Measurements from ENCODE around the gene ADD1.

The ADD1 gene

DNA sequence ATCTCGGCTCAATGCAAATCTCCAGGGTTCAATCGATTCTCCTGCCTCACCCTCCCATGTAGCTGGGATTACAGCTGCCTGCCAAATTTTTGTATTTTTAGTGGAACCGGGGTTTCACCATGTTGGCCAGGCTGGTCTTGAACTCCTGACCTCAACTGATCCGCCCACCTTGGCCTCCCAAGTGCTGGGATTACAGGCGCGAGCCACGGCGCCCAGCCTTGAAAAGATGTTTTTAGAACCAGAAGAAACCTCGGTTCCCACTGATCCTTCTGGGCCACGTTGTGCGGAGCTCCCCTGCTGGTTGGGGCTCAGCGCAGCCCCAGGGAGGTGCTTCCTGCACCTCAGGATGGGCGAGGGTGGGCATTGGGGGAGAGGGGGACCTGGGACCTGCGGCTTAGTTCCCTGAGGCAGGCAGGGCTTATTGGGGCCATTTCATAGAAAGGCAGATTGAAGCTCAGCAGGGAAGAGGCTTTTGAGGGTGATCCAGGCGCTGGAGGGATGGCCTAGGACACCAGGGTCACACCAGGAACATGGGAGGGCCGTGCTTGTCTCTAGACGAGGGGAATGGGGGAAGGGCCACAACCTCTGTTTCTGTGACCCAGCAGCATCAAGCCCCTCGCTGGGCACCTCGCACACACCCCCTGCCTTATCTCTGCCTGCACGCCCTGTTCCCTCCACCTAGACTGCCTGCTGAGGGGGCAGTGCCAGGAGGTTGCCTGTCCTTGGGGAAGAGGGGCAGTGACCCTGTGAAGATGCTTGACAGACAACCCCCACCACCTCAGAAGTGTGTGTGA lies 6.3 kb upstream of the ADD1 start:
- H3K27ac ChIP-seq (ENCODE audit: low read depth in 2 of 2, low read length in 2 of 2) = peak overlapping the region; percentile 53 to 75
- no peak overlapping the region for H3K4me3 ChIP-seq (ENCODE audit: low read length in 2 of 2)

GRCh38 chr4:2837904-2838496 lies 5.6 kb upstream of the ADD1 start:
- H3K9me3 ChIP-seq (ENCODE audit: control insufficient read depth in 2 of 2, low read length in 2 of 2) = no peaks in the 10 kb centered on the region
- H3K36me3 ChIP-seq (ENCODE audit: control insufficient read depth in 2 of 2, insufficient read depth in 2 of 2, low read length in 2 of 2) = peaks cover 16 to 20% of the 10 kb centered on the region in 2 donors
- peak overlapping the region; percentile 0 to 18 for H3K9ac ChIP-seq (ENCODE audit: low read depth in 1 of 2, low read length in 2 of 2)
- H3K4me3 ChIP-seq (ENCODE audit: low read length in 2 of 2) = peak overlapping the region in 1 of 2 donors; percentile 59
- peak overlapping the region; percentile 53 to 75 for H3K27ac ChIP-seq (ENCODE audit: low read depth in 2 of 2, low read length in 2 of 2)
- peaks cover 11 to 18% of the 10 kb centered on the region in 2 donors for H3K4me1 ChIP-seq (ENCODE audit: control insufficient read depth in 2 of 2, insufficient read depth in 2 of 2, low read length in 2 of 2)
- no peaks in the 10 kb centered on the region for H3K27me3 ChIP-seq (ENCODE audit: control insufficient read depth in 2 of 2, insufficient read depth in 2 of 2, low read length in 2 of 2)

More for the DNA sequence above, 6.3 kb upstream of the ADD1 start:
- Histone ChIP-seq H3K36me3 (ENCODE audit: control insufficient read depth in 2 of 2, insufficient read depth in 2 of 2, low read length in 2 of 2) (peaks cover 19 to 25% of the 10 kb centered on the region in 2 donors), H3K9ac (ENCODE audit: low read depth in 1 of 2, low read length in 2 of 2) (peak overlapping the region; percentile 0 to 18), H3K9me3 (ENCODE audit: control insufficient read depth in 2 of 2, low read length in 2 of 2) (no peaks in the 10 kb centered on the region), H3K27me3 (ENCODE audit: control insufficient read depth in 2 of 2, insufficient read depth in 2 of 2, low read length in 2 of 2) (no peaks in the 10 kb centered on the region), H3K4me1 (ENCODE audit: control insufficient read depth in 2 of 2, insufficient read depth in 2 of 2, low read length in 2 of 2) (peaks cover 6 to 18% of the 10 kb centered on the region in 2 donors)

DNA sequence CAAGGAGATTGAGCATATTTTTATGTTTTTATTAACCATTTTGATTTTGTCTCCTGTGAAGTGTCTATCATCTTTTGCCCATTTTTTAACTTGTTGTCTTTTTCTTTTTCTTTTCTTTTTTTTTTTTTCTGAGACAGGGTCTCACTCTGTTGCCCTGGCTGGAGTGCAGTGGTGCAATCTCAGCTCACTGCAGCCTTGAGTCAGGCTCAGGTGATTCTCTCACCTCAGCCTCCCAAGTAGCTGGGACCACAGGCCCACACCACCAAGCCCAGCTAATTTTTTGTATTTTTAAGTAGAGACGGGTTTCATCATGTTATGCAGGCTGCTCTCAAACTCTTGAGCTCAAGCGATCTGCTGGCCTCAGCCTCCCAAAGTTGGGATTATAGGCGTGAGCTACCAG lies 4.6 kb upstream of the ADD1 start:
- peaks cover 8 to 11% of the 10 kb centered on the region in 2 donors for H3K36me3 ChIP-seq (ENCODE audit: control insufficient read depth in 2 of 2, insufficient read depth in 2 of 2, low read length in 2 of 2)
- peak overlapping the region in 1 of 2 donors; percentile 75 for H3K27ac ChIP-seq (ENCODE audit: low read depth in 2 of 2, low read length in 2 of 2)
- no peak overlapping the region for H3K9ac ChIP-seq (ENCODE audit: low read depth in 1 of 2, low read length in 2 of 2)
- H3K4me3 ChIP-seq (ENCODE audit: low read length in 2 of 2) = no peak overlapping the region
- H3K4me1 ChIP-seq (ENCODE audit: control insufficient read depth in 2 of 2, insufficient read depth in 2 of 2, low read length in 2 of 2) = peaks cover 12 to 18% of the 10 kb centered on the region in 2 donors
- no peaks in the 10 kb centered on the region for H3K9me3 ChIP-seq (ENCODE audit: control insufficient read depth in 2 of 2, low read length in 2 of 2)
- no peaks in the 10 kb centered on the region for H3K27me3 ChIP-seq (ENCODE audit: control insufficient read depth in 2 of 2, insufficient read depth in 2 of 2, low read length in 2 of 2)

- peaks cover 9 to 21% of the 10 kb centered on the region in 2 donors for H3K4me1 ChIP-seq (ENCODE audit: control insufficient read depth in 2 of 2, insufficient read depth in 2 of 2, low read length in 2 of 2)
Observed at GRCh38 chr4:2842687-2843262, 869 bp upstream of the ADD1 start.

DNA sequence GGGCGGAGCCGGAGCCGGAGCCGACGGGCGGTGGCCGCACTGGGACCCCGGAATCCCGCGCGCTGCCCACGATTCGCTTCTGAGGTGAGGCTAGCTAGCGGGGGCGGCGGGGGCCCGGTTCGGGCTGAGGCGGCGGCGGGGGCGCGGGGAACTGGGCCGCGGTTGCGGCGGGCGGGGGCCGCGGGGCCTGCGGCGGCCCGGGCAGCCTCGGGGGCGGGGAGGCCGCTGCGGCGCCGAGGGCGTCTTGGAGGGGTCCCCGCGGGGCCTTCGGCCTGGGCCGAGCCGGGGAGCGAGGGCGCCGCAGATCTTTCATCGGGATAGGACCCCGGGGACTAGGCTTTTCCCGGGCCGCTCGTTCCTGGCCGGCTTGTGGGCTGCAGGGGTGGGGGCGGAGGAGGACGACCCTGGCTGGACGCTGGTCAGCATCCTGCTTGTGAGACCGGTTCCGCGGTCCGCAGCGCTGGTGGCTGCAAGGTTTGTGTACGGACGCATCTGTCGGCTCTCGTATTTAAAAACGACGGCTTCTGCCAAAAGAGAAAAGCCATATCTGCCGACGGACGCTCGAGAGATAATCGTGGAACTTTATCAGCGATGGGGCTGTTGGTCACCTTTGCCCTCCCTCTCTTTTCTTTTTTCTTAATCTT lies 419 bp downstream of the ADD1 start:
- Histone ChIP-seq H3K4me3 (ENCODE audit: low read length in 2 of 2) (peak overlapping the region; percentile 84 to 86), H3K27me3 (ENCODE audit: control insufficient read depth in 2 of 2, insufficient read depth in 2 of 2, low read length in 2 of 2) (no peaks in the 10 kb centered on the region), H3K4me1 (ENCODE audit: control insufficient read depth in 2 of 2, insufficient read depth in 2 of 2, low read length in 2 of 2) (peaks cover 8 to 32% of the 10 kb centered on the region in 2 donors), H3K9ac (ENCODE audit: low read depth in 1 of 2, low read length in 2 of 2) (peak overlapping the region; percentile 84 to 89), H3K36me3 (ENCODE audit: control insufficient read depth in 2 of 2, insufficient read depth in 2 of 2, low read length in 2 of 2) (no peaks in the 10 kb centered on the region), H3K27ac (ENCODE audit: low read depth in 2 of 2, low read length in 2 of 2) (peak overlapping the region; percentile 87 to 90), H3K9me3 (ENCODE audit: control insufficient read depth in 2 of 2, low read length in 2 of 2) (no peaks in the 10 kb centered on the region)

More at GRCh38 chr4:2842687-2843262, 869 bp upstream of the ADD1 start:
- Histone ChIP-seq H3K4me3 (ENCODE audit: low read length in 2 of 2) (peak overlapping the region; percentile 84 to 86), H3K27ac (ENCODE audit: low read depth in 2 of 2, low read length in 2 of 2) (peak overlapping the region; percentile 87 to 90), H3K9ac (ENCODE audit: low read depth in 1 of 2, low read length in 2 of 2) (peak overlapping the region; percentile 87 to 89), H3K27me3 (ENCODE audit: control insufficient read depth in 2 of 2, insufficient read depth in 2 of 2, low read length in 2 of 2) (no peaks in the 10 kb centered on the region), H3K36me3 (ENCODE audit: control insufficient read depth in 2 of 2, insufficient read depth in 2 of 2, low read length in 2 of 2) (no peaks in the 10 kb centered on the region), H3K9me3 (ENCODE audit: control insufficient read depth in 2 of 2, low read length in 2 of 2) (no peaks in the 10 kb centered on the region)

- Histone ChIP-seq H3K27ac (ENCODE audit: low read depth in 2 of 2, low read length in 2 of 2) (no peak overlapping the region), H3K36me3 (ENCODE audit: control insufficient read depth in 2 of 2, insufficient read depth in 2 of 2, low read length in 2 of 2) (no peaks in the 10 kb centered on the region), H3K9ac (ENCODE audit: low read depth in 1 of 2, low read length in 2 of 2) (no peak overlapping the region), H3K4me1 (ENCODE audit: control insufficient read depth in 2 of 2, insufficient read depth in 2 of 2, low read length in 2 of 2) (peaks cover 17 to 41% of the 10 kb centered on the region in 2 donors), H3K4me3 (ENCODE audit: low read length in 2 of 2) (no peak overlapping the region), H3K9me3 (ENCODE audit: control insufficient read depth in 2 of 2, low read length in 2 of 2) (no peaks in the 10 kb centered on the region), H3K27me3 (ENCODE audit: control insufficient read depth in 2 of 2, insufficient read depth in 2 of 2, low read length in 2 of 2) (no peaks in the 10 kb centered on the region)
Observed at GRCh38 chr4:2846172-2846571, 2.5 kb downstream of the ADD1 start.

DNA sequence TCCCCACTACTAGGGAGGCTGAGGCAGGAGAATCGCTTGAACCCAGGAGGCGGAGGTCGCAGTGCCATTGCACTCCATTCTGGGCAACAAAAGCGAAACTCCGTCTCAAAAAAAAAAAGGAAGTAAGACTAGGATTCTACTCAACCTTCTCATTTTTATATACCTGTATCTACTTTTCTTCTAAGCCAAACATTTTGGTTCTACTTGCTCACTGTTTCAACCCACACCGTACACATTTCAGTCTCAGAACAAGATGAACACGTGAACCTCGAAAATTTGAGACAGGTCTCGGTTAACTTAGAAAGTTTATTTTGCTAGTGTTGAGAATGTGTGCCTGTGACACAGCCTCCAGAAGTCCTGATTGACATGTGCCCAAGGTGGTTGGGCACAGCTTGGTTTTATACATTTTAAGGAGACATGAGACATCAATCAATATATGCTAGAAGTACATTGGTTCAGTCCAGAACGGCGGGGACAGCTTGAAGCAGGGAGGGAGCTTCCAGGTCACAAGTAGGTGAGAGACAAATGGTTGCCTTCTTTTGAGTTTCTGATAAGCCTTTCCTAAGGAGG lies 3.7 kb downstream of the ADD1 start:
- Histone ChIP-seq H3K4me1 (ENCODE audit: control insufficient read depth in 2 of 2, insufficient read depth in 2 of 2, low read length in 2 of 2) (peaks cover 17 to 41% of the 10 kb centered on the region in 2 donors), H3K27me3 (ENCODE audit: control insufficient read depth in 2 of 2, insufficient read depth in 2 of 2, low read length in 2 of 2) (no peaks in the 10 kb centered on the region), H3K36me3 (ENCODE audit: control insufficient read depth in 2 of 2, insufficient read depth in 2 of 2, low read length in 2 of 2) (no peaks in the 10 kb centered on the region), H3K27ac (ENCODE audit: low read depth in 2 of 2, low read length in 2 of 2) (no peak overlapping the region), H3K4me3 (ENCODE audit: low read length in 2 of 2) (no peak overlapping the region), H3K9ac (ENCODE audit: low read depth in 1 of 2, low read length in 2 of 2) (no peak overlapping the region), H3K9me3 (ENCODE audit: control insufficient read depth in 2 of 2, low read length in 2 of 2) (no peaks in the 10 kb centered on the region)

DNA sequence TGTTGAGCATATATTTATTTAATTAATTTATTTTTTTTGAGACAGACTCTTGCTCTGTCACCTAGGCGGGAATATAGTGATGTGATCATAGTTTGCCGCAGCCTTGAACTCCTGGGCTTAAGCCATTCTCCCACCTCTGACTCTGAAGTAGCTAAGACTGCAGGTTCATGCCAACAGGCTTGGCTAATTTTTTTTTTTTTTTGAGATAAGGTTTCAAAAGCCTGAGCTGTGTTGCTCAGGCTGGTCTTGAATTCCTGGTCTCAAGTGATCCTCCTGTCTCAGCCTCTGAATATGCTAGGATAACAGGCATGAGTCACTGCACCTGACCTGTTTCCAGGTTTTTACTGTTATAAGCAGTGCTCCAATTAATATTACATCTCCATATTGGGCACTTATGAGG lies 4.8 kb downstream of the ADD1 start:
- Histone ChIP-seq H3K4me3 (ENCODE audit: low read length in 2 of 2) (no peak overlapping the region), H3K27ac (ENCODE audit: low read depth in 2 of 2, low read length in 2 of 2) (no peak overlapping the region), H3K27me3 (ENCODE audit: control insufficient read depth in 2 of 2, insufficient read depth in 2 of 2, low read length in 2 of 2) (no peaks in the 10 kb centered on the region), H3K36me3 (ENCODE audit: control insufficient read depth in 2 of 2, insufficient read depth in 2 of 2, low read length in 2 of 2) (no peaks in the 10 kb centered on the region), H3K9me3 (ENCODE audit: control insufficient read depth in 2 of 2, low read length in 2 of 2) (no peaks in the 10 kb centered on the region), H3K9ac (ENCODE audit: low read depth in 1 of 2, low read length in 2 of 2) (no peak overlapping the region), H3K4me1 (ENCODE audit: control insufficient read depth in 2 of 2, insufficient read depth in 2 of 2, low read length in 2 of 2) (peaks cover 23 to 46% of the 10 kb centered on the region in 2 donors)

- H3K4me1 ChIP-seq (ENCODE audit: control insufficient read depth in 2 of 2, insufficient read depth in 2 of 2, low read length in 2 of 2) = peaks cover 23 to 48% of the 10 kb centered on the region in 2 donors
- peaks cover 7 to 8% of the 10 kb centered on the region in 2 donors for H3K36me3 ChIP-seq (ENCODE audit: control insufficient read depth in 2 of 2, insufficient read depth in 2 of 2, low read length in 2 of 2)
- peak overlapping the region in 1 of 2 donors; percentile 32 for H3K27ac ChIP-seq (ENCODE audit: low read depth in 2 of 2, low read length in 2 of 2)
- no peak overlapping the region for H3K4me3 ChIP-seq (ENCODE audit: low read length in 2 of 2)
- H3K27me3 ChIP-seq (ENCODE audit: control insufficient read depth in 2 of 2, insufficient read depth in 2 of 2, low read length in 2 of 2) = no peaks in the 10 kb centered on the region
- peak overlapping the region in 1 of 2 donors; percentile 52 for H3K9ac ChIP-seq (ENCODE audit: low read depth in 1 of 2, low read length in 2 of 2)
- no peaks in the 10 kb centered on the region for H3K9me3 ChIP-seq (ENCODE audit: control insufficient read depth in 2 of 2, low read length in 2 of 2)
Observed at GRCh38 chr4:2849267-2850152, 5.9 kb downstream of the ADD1 start.
